ENCODE results near the gene MCM3AP. TPM values are rescaled to one million over a fixed set of nuclear protein-coding genes. Genes with fewer than 3 reads are reported as not detected.

The MCM3AP gene
- total RNA-seq, 1 experiment from 2014 or later, result 57.8 TPM

- Histone ChIP-seq H3K9me2 (ENCODE audit: insufficient read depth) (no peaks in the 10 kb centered on the region), H3F3A (ENCODE audit: insufficient read depth, low read depth) (no peaks in the 10 kb centered on the region), H2AFZ (no peak overlapping the region), H3K9me3 (ENCODE audit: insufficient read depth, low read depth) (no peaks in the 10 kb centered on the region), H4K20me1 (ENCODE audit: insufficient read depth) (no peaks in the 10 kb centered on the region), H3K27me3 (ENCODE audit: insufficient read depth, low read depth) (no peaks in the 10 kb centered on the region), H3K79me2 (ENCODE audit: low read depth) (no peaks in the 10 kb centered on the region), H3K27ac (no peak overlapping the region), H3K4me2 (no peak overlapping the region), H3K4me1 (replicated peaks; ENCODE audit: insufficient read depth) (no peaks in the 10 kb centered on the region), H3K36me3 (ENCODE audit: low read depth) (no peaks in the 10 kb centered on the region), H3K4me3 (no peak overlapping the region)
- no peak for TF ChIP-seq CTCF (conservative IDR thresholded peaks at IDR 0.05)
- TF ChIP-seq EZH2 (IDR thresholded peaks at IDR 0.05; ENCODE audit: low read depth), result no peak
- intact Hi-C loops (cut with micrococcal nuclease; ENCODE audit: unreplicated experiment), result no loop called here
- CTCF ChIA-PET, result interaction anchor here (0.7 kb wide), 1 partner anchor 75 kb away, joined by 3 read pairs; the partner anchor contains the start of gene YBEY
- POLR2A ChIA-PET (ENCODE audit: unreplicated experiment), result no interaction called here
- DNase-seq, result no peak
- no TSS peak for BruUV-seq (replicated peaks)
Measured at GRCh38 chr21:46210378-46211136, 74.9 kb downstream of the MCM3AP start.

- Histone ChIP-seq H3K36me3 (ENCODE audit: low read depth) (no peaks in the 10 kb centered on the region), H2AFZ (no peak overlapping the region), H3K27me3 (ENCODE audit: insufficient read depth, low read depth) (no peaks in the 10 kb centered on the region), H3K4me1 (replicated peaks; ENCODE audit: insufficient read depth) (no peaks in the 10 kb centered on the region), H3K79me2 (ENCODE audit: low read depth) (no peaks in the 10 kb centered on the region), H3K9me2 (ENCODE audit: insufficient read depth) (no peaks in the 10 kb centered on the region), H3K27ac (no peak overlapping the region), H3K4me3 (no peak overlapping the region), H3K9me3 (ENCODE audit: insufficient read depth, low read depth) (no peaks in the 10 kb centered on the region), H4K20me1 (ENCODE audit: insufficient read depth) (no peaks in the 10 kb centered on the region), H3K4me2 (no peak overlapping the region), H3F3A (ENCODE audit: insufficient read depth, low read depth) (no peaks in the 10 kb centered on the region)
- intact Hi-C loops (cut with micrococcal nuclease; ENCODE audit: unreplicated experiment), result no loop called here
- DNase-seq, result no peak
- no TSS peak for BruUV-seq (replicated peaks)
- TF ChIP-seq CTCF (conservative IDR thresholded peaks at IDR 0.05) (no peak), EZH2 (IDR thresholded peaks at IDR 0.05; ENCODE audit: low read depth) (no peak)
- ChIA-PET POLR2A (ENCODE audit: unreplicated experiment) (no interaction called here), CTCF (no interaction called here)
Measured at GRCh38 chr21:46208761-46209721, 76.4 kb downstream of the MCM3AP start.

GRCh38 chr21:46207920-46208591 lies 77.4 kb downstream of the MCM3AP start:
- CTCF ChIA-PET, result no interaction called here
- no peak for DNase-seq
- Histone ChIP-seq H3K9me2 (ENCODE audit: insufficient read depth) (no peaks in the 10 kb centered on the region), H3K4me2 (no peak overlapping the region), H3K4me3 (no peak overlapping the region), H3F3A (ENCODE audit: insufficient read depth, low read depth) (no peaks in the 10 kb centered on the region), H3K27me3 (ENCODE audit: insufficient read depth, low read depth) (no peaks in the 10 kb centered on the region), H3K4me1 (replicated peaks; ENCODE audit: insufficient read depth) (no peaks in the 10 kb centered on the region), H3K79me2 (ENCODE audit: low read depth) (no peaks in the 10 kb centered on the region), H3K36me3 (ENCODE audit: low read depth) (no peaks in the 10 kb centered on the region), H2AFZ (no peak overlapping the region), H4K20me1 (ENCODE audit: insufficient read depth) (no peaks in the 10 kb centered on the region), H3K27ac (no peak overlapping the region), H3K9me3 (ENCODE audit: insufficient read depth, low read depth) (no peaks in the 10 kb centered on the region)
- POLR2A ChIA-PET (ENCODE audit: unreplicated experiment), result no interaction called here
- TF ChIP-seq EZH2 (IDR thresholded peaks at IDR 0.05; ENCODE audit: low read depth) (no peak), CTCF (conservative IDR thresholded peaks at IDR 0.05) (no peak)
- intact Hi-C loops (cut with micrococcal nuclease; ENCODE audit: unreplicated experiment), result no loop called here
- BruUV-seq (replicated peaks), result no TSS peak
